Osteoblast (primary cell): ENCODE results near the gene SLC22A24. TPM values are rescaled to one million over a fixed set of nuclear protein-coding genes. Genes with fewer than 3 reads are reported as not detected.

Experiments used
- DNase-seq: peaks from one replicate; pipeline ENCODE4 v3.0.0; 2011; ENCODE audit warnings: low spot score, mixed read lengths; ENCODE audit not compliant: insufficient read length; ENCODE audit errors: missing footprints
- H2AFZ ChIP-seq: 2 replicates; pipeline ENCODE4 v1.6.0; 2011; ENCODE audit warnings: mild to moderate bottlenecking, low read length
- H3K27ac ChIP-seq: 2 replicates; pipeline ENCODE4 v1.5.1; 2011; ENCODE audit warnings: mild to moderate bottlenecking, low read depth, low read length, moderate library complexity
- H3K27me3 ChIP-seq: 2 replicates; pipeline ENCODE4 v1.6.0; 2012; ENCODE audit warnings: mild to moderate bottlenecking, control low read depth, inconsistent platforms, low read length, moderate library complexity; ENCODE audit not compliant: insufficient read depth
- H3K36me3 ChIP-seq: 2 replicates; pipeline ENCODE4 v1.5.1; 2011; ENCODE audit warnings: mild to moderate bottlenecking, low read length, control low read depth, moderate library complexity; ENCODE audit not compliant: insufficient read depth
- H3K4me1 ChIP-seq: 2 replicates; pipeline ENCODE4 v1.5.1; 2011; ENCODE audit warnings: mild to moderate bottlenecking, low read length, control low read depth, moderate library complexity; ENCODE audit not compliant: insufficient read depth
- H3K4me2 ChIP-seq: 2 replicates; pipeline ENCODE4 v1.6.0; 2011; ENCODE audit warnings: mild to moderate bottlenecking, low read length; ENCODE audit not compliant: insufficient read depth
- H3K4me3 ChIP-seq: fragments of 200-600 bp; sonication (generic); 3 replicates; pipeline ENCODE4 v1.5.1; 2012; ENCODE audit warnings: mild to moderate bottlenecking, low read length, inconsistent platforms; ENCODE audit not compliant: insufficient read depth
- H3K79me2 ChIP-seq: 2 replicates; pipeline ENCODE4 v1.6.0; 2012; ENCODE audit warnings: mild to moderate bottlenecking, low read length, control low read depth, inconsistent platforms; ENCODE audit not compliant: insufficient read depth
- H3K9me3 ChIP-seq: 2 replicates; pipeline ENCODE4 v1.5.1; 2011; ENCODE audit warnings: low read depth, low read length, control low read depth
- H4K20me1 ChIP-seq: 2 replicates; pipeline ENCODE4 v1.6.0; 2012; ENCODE audit warnings: mild to moderate bottlenecking, low read length, control low read depth; ENCODE audit not compliant: insufficient read depth
- CTCF ChIP-seq: IDR thresholded peaks from 2 replicates; pipeline ENCODE4 v1.5.1; 2011; ENCODE audit warnings: mild to moderate bottlenecking, low read depth, low read length, moderate library complexity; ENCODE audit errors: extremely low read depth
- total RNA-seq: library from RNA; depleted of rRNA; stranded (reverse); fragments of >200 nt; gene quantifications from 2 replicates; pipeline ENCODE4 v1.2.3, GENCODE V29; 2012

The SLC22A24 gene, protein sequence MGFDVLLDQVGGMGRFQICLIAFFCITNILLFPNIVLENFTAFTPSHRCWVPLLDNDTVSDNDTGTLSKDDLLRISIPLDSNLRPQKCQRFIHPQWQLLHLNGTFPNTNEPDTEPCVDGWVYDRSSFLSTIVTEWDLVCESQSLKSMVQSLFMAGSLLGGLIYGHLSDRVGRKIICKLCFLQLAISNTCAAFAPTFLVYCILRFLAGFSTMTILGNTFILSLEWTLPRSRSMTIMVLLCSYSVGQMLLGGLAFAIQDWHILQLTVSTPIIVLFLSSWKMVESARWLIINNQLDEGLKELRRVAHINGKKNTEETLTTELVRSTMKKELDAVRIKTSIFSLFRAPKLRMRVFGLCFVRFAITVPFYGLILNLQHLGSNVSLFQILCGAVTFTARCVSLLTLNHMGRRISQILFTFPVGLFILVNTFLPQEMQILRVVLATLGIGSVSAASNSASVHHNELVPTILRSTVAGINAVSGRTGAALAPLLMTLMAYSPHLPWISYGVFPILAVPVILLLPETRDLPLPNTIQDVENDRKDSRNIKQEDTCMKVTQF
- not detected in 2 replicates for total RNA-seq

DNA sequence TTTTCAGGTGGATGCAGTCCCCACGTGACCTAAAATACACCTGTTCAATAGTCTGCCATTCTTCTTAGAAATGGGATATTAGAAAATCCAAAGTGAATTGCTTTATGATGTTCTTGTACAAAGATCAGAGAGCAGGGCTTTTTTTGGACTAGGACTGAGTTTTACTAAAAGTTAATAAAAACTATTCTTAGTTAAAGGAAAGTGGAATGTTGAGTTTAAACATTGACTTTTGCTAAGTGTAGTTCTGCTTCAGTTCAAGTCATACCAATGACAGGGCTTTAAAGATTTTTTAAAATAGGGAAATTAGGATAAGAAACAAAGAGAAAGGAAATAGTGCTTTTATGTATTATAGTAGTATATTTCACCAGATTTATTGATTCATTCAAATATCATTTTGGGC, at the start of gene SLC22A24:
Gene SLC22A24 (minus strand): TSS at position 101 of the 400 bp plus-strand sequence. CDS start 442 bp downstream, outside the sequence.
- DNase-seq, result no peak
- no peak within 1 kb of the TSS for H2AFZ ChIP-seq
- H3K27ac ChIP-seq, result no peak within 1 kb of the TSS
- no peaks in the 10 kb centered on the region for H4K20me1 ChIP-seq
- H3K4me3 ChIP-seq, result no peak within 1 kb of the TSS
- H3K79me2 ChIP-seq, result no peaks in the 10 kb centered on the region
- TF ChIP-seq CTCF, result no peak
- no peaks in the 10 kb centered on the region for H3K36me3 ChIP-seq
- H3K4me1 ChIP-seq, result no peaks in the 10 kb centered on the region
- H3K4me2 ChIP-seq, result no peak within 1 kb of the TSS
- no peaks in the 10 kb centered on the region for H3K9me3 ChIP-seq
- H3K27me3 ChIP-seq, result no peaks in the 10 kb centered on the region

DNA sequence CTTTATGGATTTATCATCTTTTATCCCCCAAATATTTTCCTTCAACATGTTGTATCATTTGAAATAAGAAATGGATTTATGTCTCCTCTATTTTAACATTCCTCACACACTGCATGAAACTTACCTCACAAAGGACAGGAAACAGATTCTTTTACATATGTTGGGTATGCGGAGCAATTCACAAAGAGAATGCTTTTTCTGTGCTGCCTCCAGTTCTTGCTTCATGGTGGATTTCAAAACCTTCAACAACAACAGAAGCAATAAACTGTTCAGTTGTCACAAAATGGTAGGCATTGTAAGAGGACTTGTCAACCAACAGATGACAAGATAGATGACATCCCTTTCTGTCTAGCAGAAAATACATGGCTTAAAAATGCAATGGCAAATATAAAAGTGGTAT, 36.5 kb upstream of the SLC22A24 start:
- Histone ChIP-seq H3K36me3 (no peaks in the 10 kb centered on the region), H3K4me1 (no peaks in the 10 kb centered on the region), H3K9me3 (no peaks in the 10 kb centered on the region), H2AFZ (no peak overlapping the region), H3K79me2 (no peaks in the 10 kb centered on the region), H3K27ac (no peak overlapping the region), H3K27me3 (no peaks in the 10 kb centered on the region), H3K4me2 (no peak overlapping the region), H3K4me3 (no peak overlapping the region), H4K20me1 (no peaks in the 10 kb centered on the region)
- no peak for TF ChIP-seq CTCF
- DNase-seq, result no peak

DNA sequence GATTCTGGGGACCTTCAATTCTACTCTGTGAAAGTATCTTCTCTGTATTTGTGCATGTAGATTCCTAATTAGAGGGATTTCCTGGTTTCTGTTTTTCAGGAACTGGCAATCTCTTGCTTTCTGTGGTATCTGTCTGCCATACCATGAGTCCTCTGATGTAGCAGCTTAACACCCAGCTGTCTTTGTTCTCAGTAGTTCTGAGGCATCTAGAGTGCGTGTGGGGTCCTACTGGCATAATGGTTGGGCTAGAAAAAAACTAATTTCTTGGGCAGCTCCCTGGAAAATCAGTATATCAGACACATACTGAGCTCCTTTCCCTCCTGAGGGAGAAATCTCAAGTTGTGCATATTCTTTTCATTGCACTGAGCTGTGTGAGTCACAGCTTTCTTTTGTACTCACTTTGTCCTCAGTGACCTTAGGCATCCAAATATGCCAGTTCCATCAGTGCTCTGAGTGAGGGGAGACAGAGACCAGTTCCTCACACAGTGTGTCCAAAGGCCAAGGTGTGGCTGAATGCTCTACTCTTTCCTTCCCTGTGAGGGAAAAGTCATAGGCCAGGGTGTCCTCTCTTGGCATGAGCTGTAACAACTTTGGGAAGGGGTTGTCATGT, 35.5 kb upstream of the SLC22A24 start:
- H2AFZ ChIP-seq, result no peak overlapping the region
- no peak overlapping the region for H3K4me3 ChIP-seq
- H3K27ac ChIP-seq, result no peak overlapping the region
- no peaks in the 10 kb centered on the region for H3K27me3 ChIP-seq
- H3K79me2 ChIP-seq, result no peaks in the 10 kb centered on the region
- DNase-seq, result no peak
- H3K9me3 ChIP-seq, result no peaks in the 10 kb centered on the region
- no peaks in the 10 kb centered on the region for H3K4me1 ChIP-seq
- no peak overlapping the region for H3K4me2 ChIP-seq
- TF ChIP-seq CTCF, result no peak
- no peaks in the 10 kb centered on the region for H3K36me3 ChIP-seq
- no peaks in the 10 kb centered on the region for H4K20me1 ChIP-seq

DNA sequence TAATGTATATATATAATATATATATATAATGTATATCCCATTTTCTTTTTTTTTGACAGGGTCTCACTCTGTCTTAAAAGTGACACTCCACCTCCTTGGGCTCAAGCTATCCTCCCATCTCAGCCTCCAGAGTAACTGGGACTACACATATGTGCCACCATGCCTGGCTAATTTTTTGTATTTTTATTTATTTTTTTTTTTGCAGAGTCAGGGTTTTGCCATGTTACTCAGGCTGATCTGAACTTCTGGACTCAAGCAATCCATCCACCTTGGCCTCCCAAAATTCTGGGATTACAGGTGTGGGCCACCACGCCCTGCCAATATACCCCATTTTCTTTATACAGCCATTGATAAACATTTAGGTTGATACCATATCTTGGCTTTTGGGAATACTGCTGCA, 33.9 kb upstream of the SLC22A24 start:
- Histone ChIP-seq H3K4me3 (no peak overlapping the region), H3K27ac (no peak overlapping the region), H3K36me3 (no peaks in the 10 kb centered on the region), H3K4me1 (no peaks in the 10 kb centered on the region), H3K27me3 (no peaks in the 10 kb centered on the region), H3K79me2 (no peaks in the 10 kb centered on the region), H3K9me3 (no peaks in the 10 kb centered on the region), H3K4me2 (no peak overlapping the region), H4K20me1 (no peaks in the 10 kb centered on the region), H2AFZ (no peak overlapping the region)
- DNase-seq, result no peak
- TF ChIP-seq CTCF, result no peak
